GM19395 (cell line): ENCODE data around the gene DNAJC10.
A peak's percentile ranks its signal among the peaks of the same experiment; 100 is the strongest.
"Not testable (repeated sequence)": the region's sequence is repeated elsewhere in the genome, so short reads cannot be mapped to it uniquely, and the experiment has no call there.

Experiments used
- ATAC-seq: cut with Tn5 transposase; IDR thresholded peaks from one replicate; pipeline ENCODE4 v1.9.1; 2021; ENCODE audit warnings: mild to moderate bottlenecking, moderate library complexity; ENCODE audit not compliant: unreplicated experiment

Gene DNAJC10, protein sequence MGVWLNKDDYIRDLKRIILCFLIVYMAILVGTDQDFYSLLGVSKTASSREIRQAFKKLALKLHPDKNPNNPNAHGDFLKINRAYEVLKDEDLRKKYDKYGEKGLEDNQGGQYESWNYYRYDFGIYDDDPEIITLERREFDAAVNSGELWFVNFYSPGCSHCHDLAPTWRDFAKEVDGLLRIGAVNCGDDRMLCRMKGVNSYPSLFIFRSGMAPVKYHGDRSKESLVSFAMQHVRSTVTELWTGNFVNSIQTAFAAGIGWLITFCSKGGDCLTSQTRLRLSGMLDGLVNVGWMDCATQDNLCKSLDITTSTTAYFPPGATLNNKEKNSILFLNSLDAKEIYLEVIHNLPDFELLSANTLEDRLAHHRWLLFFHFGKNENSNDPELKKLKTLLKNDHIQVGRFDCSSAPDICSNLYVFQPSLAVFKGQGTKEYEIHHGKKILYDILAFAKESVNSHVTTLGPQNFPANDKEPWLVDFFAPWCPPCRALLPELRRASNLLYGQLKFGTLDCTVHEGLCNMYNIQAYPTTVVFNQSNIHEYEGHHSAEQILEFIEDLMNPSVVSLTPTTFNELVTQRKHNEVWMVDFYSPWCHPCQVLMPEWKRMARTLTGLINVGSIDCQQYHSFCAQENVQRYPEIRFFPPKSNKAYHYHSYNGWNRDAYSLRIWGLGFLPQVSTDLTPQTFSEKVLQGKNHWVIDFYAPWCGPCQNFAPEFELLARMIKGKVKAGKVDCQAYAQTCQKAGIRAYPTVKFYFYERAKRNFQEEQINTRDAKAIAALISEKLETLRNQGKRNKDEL

GRCh38 chr2:182715892-182716649 lies at the start of gene DNAJC10:
Gene DNAJC10, plus strand, starts transcription at chr2:182716257. Its CDS starts 1,830 bp downstream, at chr2:182718087.
- peak; percentile 85 for ATAC-seq

- ATAC-seq, result peak; percentile 91
Measured at GRCh38 chr2:182666674-182667314, 49.3 kb upstream of the DNAJC10 start.

DNA sequence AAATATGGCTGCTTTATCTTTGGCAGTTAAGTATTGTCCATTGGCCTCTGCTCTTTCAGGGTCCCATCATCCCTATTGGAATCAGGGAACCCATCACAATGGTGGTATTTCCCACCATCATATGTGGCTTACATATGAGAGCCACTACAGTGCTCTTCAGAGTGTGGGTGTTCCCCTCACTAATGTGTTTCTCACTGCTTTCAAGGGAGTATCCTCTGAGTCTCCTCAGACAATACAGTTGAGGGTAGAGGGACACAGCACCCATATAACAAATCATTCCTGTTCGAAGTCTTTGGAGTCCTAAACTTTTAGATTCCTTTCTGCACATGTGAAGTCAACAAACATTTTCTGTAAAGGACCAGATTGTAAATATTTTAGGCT lies 48.8 kb upstream of the DNAJC10 start:
- ATAC-seq, result peak; percentile 30

- ATAC-seq, result no peak
Measured at GRCh38 chr2:182668671-182669070, 47.4 kb upstream of the DNAJC10 start.

GRCh38 chr2:182672466-182673165 lies 43.4 kb upstream of the DNAJC10 start:
- ATAC-seq, result no peak

- ATAC-seq, result no peak
Measured at GRCh38 chr2:182680837-182681236, 35.2 kb upstream of the DNAJC10 start.

- ATAC-seq, result no peak
Measured at GRCh38 chr2:182682210-182682609, 33.8 kb upstream of the DNAJC10 start.

DNA sequence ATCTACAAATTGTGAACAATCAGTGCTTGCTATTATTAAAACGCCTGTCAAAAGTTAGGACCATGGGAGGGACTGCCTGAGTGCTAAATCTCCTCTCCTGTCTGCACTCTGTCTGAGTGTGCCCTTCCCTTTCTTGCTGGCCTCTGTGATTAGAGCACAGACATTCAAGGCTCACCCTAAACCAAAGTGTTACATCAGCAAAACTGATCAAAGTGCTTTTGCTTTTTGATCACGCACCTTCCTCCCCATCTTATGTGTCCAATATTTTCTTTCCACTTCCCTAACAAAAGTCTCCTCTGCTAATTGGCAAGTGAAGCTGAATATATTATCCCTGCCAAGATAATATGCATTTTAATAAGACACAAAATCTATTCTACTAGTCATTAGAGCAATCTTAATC lies 30.5 kb upstream of the DNAJC10 start:
- ATAC-seq, result no peak

DNA sequence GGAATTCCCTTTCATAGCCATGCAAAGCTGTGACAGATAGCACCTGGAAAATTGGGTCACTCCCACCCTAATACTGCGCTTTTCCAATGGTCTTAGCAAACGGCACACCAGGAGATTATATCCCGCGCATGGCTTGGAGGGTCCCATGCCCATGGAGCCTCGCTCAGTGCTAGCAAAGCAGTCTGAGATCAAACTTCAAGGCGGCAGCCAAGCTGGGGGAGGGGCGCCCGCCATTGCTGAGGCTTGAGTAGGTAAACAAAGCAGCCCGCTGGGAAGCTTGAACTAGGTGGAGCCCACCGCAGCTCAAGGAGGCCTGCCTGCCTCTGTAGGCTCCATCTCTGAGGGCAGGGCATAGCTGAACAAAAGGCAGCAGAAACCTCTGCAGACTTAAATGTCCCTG lies 29.3 kb upstream of the DNAJC10 start:
- not testable (repeated sequence) for ATAC-seq

- ATAC-seq, result no peak
Measured at GRCh38 chr2:182694189-182694588, 21.9 kb upstream of the DNAJC10 start.

- ATAC-seq, result no peak
Measured at GRCh38 chr2:182695776-182696175, 20.3 kb upstream of the DNAJC10 start.

DNA sequence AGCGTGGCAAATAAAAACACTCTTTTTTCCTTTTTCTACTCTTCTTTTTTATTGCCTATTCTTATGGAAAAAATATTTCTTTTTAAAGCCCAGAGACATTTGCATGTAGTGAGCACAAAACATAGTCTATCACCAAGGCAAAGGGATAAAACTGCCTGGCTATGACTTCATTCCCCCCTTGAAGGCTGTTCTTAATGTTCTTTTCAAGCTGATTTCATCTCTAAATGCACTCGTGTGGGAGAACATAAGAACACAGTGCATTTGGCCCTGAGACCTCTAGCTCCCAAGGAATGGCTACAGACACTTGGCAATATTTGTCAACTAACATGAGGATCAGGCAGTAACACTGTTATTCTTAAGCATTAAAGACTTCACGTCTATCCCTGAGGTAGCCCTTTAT lies 17.4 kb upstream of the DNAJC10 start:
- no peak for ATAC-seq

- ATAC-seq, result no peak
Measured at GRCh38 chr2:182705761-182706160, 10.3 kb upstream of the DNAJC10 start.

- ATAC-seq, result no peak
Measured at GRCh38 chr2:182706751-182707150, 9.3 kb upstream of the DNAJC10 start.

DNA sequence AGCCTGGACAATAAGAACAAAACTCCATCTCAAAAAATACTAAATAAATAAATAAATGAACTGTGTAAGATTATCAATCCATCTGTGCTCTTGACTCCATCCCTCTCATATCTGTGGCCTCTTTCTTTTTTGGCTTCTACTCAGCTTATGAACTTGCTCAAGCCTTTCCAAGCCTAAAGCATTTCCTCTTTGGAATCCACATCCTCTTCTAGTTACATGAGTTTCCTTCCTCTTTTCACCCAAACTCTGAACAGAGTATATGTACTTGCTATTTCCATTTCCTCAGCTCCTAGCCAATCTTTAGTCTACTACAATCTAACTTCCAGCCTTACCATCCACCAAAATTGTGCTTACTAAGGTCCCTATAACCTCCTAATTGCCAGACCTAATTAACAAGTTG lies 2.5 kb upstream of the DNAJC10 start:
- ATAC-seq, result no peak

- ATAC-seq, result no peak
Measured at GRCh38 chr2:182715121-182715891, 751 bp upstream of the DNAJC10 start.

DNA sequence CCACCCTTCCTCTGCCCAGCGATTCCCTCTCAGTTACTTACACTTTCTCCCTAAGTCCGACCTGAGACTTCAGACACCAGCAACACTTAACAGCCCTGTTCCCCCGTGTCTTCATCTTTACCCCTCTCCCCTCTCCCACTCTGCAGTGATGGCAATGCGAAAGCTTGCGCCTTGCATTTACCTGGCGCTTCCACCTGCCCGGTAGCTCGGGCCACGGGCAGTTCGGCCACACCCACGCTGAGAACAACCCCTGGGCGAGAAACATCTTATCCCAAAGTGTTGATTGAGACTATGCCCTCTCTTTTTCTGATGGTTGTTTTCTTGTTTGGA lies 558 bp downstream of the DNAJC10 start:
- peak; percentile 2 for ATAC-seq

GRCh38 chr2:182717416-182717815 lies 1.4 kb downstream of the DNAJC10 start:
- ATAC-seq, result peak; percentile 45

- no peak for ATAC-seq
Measured at GRCh38 chr2:182717816-182718215, 1.8 kb downstream of the DNAJC10 start.

DNA sequence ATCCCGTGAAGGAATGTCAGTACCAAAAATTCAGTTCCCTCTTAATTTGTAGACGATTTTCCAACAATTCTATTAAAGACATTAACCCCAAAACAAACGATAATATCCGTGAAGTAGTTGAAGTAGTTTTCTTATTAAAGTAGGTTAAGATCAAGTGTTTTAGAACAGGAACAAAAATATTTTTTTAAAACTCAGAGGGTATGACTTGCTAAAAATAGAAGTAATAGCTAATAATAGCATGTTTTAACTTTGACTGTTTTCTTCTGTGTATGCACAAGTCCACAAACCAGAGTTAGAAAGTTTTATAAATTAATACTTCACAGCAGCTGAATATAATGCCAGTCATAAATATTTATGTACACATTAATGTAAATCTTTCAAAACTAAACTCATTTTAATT lies 2.4 kb downstream of the DNAJC10 start:
- no peak for ATAC-seq
